GM12874 (cell line): Measurements from ENCODE around the gene UCHL5.

ENCODE experiments used
- CTCF ChIP-seq: IDR thresholded peaks from 2 replicates; pipeline ENCODE4 v1.5.1; 2011; ENCODE audit warnings: low read depth, mild to moderate bottlenecking, control low read depth, low read length, moderate library complexity; ENCODE audit not compliant: insufficient read depth

Gene UCHL5

GRCh38 chr1:193102662-193103061, 43.5 kb upstream of the UCHL5 start:
- no peak for TF ChIP-seq CTCF

- no peak for TF ChIP-seq CTCF
Measured at GRCh38 chr1:193094112-193094511, 35.0 kb upstream of the UCHL5 start.

- no peak for TF ChIP-seq CTCF
Measured at GRCh38 chr1:193090865-193091264, 31.7 kb upstream of the UCHL5 start.

- TF ChIP-seq CTCF = no peak
Measured at GRCh38 chr1:193087893-193088292, 28.7 kb upstream of the UCHL5 start.

GRCh38 chr1:193086342-193086741, 27.2 kb upstream of the UCHL5 start:
- TF ChIP-seq CTCF = no peak

- no peak for TF ChIP-seq CTCF
Measured at GRCh38 chr1:193085263-193085662, 26.1 kb upstream of the UCHL5 start.

- TF ChIP-seq CTCF = no peak
Measured at GRCh38 chr1:193083365-193084088, 24.4 kb upstream of the UCHL5 start.

- no peak for TF ChIP-seq CTCF
Measured at GRCh38 chr1:193079187-193079586, 20.0 kb upstream of the UCHL5 start.
